Measurements from ENCODE around the gene SLC25A21.

The SLC25A21 gene

DNA sequence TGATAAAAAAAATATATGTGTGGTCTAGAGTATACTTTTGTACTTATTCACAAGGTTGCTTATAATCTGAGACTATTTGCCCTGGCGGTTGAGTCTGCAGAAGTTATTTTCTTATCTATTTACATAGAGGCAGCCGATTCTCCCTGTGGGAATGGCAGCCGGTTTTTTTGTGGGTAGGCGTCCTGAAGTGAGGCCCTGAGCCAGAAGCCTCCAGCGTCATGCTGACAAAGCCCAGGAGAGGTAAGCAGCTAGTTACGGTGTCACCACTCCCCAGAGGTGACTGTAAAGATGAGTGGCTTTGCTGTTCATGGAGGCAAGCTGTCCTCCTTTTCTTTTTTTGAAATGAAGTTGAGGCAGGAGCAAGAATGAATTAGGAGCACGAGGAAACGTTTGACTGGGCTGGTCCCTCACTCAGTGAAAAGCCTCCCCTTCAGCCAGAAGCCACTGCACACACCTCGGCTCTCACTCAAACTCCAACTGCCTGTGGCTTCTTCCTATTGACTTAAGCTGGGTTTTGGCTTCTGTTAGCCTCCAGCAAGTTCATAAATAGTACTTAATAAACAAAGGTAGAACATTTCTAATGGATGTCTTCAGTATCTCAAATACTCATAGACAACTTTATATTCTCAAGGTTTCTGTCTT, 489.2 kb downstream of the SLC25A21 start:
- no peak for DNase-seq

- DNase-seq = no peak
Measured at GRCh38 chr14:36682338-36682737, 490.1 kb downstream of the SLC25A21 start.

- no peak for DNase-seq
Measured at GRCh38 chr14:36676236-36676635, 496.2 kb downstream of the SLC25A21 start.

- no peak for DNase-seq
Measured at GRCh38 chr14:36675581-36675980, 496.8 kb downstream of the SLC25A21 start.

DNA sequence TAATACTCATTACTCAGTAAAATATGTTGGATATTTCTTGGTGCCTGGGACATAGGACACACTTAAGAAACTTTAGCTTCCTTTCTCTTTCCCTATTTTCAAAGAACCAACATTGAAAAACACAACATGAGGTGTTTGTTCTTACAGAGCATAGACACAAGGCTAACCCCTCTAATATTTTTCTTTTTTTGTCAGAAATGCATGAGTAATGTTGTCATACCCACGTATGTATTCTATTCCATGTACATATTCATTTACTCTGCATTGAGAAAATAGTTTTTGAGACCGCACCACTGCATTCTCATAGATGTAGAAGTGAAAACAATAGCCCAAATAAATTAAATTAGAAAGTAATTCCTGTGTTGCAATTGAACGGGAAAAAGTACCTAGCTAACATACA, 497.7 kb downstream of the SLC25A21 start:
- DNase-seq = no peak

DNA sequence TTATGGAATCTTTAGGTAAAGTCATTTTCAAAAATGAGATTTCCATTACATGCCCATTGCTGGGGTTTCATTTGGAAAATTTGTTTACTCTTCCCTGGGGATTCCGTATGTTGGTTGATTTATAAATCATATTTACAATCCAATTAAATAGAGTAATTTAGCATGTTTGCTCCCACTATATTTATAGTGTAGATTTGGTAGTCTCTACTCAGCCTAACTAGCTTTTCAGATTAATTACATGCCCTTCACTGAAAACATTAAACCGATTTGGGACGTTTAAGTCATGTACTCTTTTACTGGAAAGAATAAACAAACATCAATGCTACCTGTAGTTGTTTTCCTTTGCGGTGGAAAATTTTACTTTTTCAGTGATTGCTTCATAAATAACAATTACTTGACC, 500.3 kb downstream of the SLC25A21 start:
- DNase-seq = no peak

DNA sequence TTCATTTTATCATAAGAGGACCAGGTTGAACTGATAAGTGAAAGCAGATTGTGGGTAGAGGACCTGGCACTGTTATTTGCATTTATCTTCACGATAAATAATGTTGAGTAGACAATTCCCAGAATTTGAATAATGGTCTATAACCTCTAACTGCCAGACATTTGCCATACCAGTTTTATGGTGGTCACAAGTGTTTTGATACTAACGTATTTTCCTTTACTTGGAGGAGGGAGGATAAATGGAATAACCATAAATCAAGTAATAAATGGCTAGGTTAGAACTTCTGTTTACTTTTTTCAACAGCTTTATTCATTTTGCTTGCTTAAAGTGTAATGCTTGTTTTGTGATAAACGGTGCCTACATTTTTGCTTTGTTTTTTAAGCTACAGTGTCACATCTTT, 501.3 kb downstream of the SLC25A21 start:
- no peak for DNase-seq

GRCh38 chr14:36667679-36668078, 504.7 kb downstream of the SLC25A21 start:
- no peak for DNase-seq

GRCh38 chr14:36666416-36667206, 505.8 kb downstream of the SLC25A21 start:
- no peak for DNase-seq

DNA sequence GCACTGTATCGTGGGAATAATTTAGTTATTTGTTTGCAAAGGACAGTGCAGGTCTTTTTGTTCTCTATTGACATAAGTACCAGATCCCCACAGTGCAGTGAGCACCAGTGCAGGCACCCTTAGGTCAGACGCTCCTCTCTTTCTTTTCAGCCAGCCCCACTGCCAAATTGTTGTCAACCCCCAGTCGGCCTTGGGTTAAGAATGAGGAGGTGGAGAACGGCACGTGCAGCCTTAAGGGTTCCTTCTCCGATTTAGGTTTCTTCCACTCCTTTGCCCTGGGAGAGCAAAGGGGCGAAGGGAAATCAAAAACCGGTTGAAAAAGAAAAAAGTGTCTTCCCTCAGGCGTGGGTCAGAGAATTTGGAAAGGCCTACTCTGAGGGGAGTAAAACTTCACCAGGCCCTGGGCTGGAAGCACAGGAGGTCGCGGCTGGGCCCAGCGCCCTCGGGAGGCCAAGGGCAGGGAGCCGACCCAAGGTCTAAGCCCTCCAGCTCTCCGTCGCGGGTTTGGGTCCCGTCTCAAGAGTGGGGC, 506.5 kb downstream of the SLC25A21 start:
- no peak for DNase-seq

GRCh38 chr14:36664322-36665193, 507.8 kb downstream of the SLC25A21 start:
- no peak for DNase-seq

DNA sequence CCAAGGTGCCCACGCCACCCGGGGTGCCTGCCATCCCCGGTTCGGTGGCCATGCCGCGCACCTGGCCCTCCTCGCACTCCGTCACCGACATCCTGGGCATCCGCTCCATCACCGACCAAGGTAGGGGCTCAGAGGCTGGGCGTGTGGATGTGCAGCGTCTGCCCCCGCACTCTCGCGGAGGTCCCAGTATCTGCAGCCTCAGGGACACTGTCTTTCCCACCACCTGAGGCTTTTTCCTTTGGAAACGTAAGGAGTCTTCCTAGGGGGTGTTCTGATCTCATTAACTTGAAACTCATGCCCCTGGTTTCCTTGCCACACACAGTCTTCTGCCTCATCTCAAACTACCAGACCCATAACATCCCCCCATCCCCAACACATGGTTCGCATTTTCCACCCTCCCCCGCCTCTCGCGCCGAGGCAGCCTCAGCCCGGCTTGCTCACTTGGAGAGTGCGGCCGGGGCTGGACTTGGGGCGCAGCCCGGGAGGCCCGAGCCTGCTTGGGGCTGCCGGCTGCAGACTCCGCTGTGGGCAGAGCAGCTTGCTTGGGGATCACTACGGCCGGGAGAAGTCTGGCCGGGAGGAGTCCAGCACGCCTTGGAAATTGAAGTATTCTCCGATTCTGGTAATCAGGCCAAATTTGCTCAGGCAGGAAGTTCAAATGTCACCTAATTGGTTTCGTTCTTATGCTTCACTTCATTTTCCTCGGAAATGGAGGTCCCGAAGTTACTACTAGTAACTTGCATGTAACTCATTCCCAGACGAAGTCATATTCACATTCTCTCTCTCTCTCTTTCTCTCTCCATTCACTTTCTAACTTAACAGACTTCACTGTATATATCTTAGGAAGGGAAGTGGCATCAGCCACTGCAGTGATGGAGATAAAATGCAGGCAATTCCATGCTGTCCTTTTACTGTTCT, 508.7 kb downstream of the SLC25A21 start:
- DNase-seq = no peak

GRCh38 chr14:36662543-36663403, 509.6 kb downstream of the SLC25A21 start:
- no peak for DNase-seq

DNA sequence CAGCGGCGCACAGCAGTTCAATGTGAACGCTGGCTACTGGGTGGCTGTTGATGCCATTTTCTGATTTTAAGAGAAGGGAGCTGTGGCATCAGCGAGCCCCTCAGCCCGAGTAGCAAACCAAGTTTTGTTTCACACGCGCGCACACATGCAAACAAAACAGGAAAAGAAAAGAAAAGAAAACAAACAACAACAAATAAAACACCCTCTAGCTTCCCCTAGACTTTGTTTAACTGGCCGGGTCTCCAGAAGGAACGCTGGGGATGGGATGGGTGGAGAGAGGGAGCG, 510.2 kb downstream of the SLC25A21 start:
- no peak for DNase-seq

DNA sequence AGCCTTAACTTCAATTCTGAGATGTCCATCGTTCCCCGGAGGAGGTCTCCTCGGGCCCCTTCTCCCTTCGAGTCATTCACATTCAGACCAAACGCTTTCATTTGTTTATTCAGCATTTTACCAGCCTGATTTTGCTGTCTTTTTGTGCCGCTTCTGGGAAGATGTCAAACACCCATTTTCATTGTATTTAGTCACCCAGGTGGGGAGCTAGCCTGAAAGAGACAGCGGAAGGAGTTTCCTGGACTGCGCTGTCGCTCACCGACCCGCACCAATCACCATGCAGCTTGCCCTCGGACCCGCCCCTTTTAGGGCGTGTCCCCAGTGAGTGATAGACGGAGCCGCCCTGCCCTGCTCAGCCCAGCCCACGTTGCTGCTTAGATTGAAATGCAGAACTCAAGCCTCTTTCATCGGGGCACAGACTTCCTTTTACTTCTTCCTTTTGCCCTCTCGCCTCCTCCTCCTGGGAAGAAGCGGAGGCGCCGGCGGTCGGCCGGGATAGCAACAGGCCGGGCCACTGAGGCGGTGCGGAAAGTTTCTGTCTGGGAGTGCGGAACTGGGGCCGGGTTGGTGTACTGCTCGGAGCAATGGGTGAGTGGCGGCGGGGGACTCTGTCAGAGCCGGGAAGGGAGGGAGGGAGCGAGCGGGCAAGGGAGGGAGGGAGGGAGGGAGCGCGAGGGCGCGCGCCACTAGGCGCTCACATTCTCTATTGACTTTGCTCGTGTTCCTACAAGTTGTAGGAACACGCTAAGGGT, 510.7 kb downstream of the SLC25A21 start, which contains the start of gene PAX9:
TSS of gene PAX9 (plus strand) at position 355 of the 752 bp plus-strand sequence. CDS start at position 585, 230 bp downstream.
- DNase-seq = no peak

DNA sequence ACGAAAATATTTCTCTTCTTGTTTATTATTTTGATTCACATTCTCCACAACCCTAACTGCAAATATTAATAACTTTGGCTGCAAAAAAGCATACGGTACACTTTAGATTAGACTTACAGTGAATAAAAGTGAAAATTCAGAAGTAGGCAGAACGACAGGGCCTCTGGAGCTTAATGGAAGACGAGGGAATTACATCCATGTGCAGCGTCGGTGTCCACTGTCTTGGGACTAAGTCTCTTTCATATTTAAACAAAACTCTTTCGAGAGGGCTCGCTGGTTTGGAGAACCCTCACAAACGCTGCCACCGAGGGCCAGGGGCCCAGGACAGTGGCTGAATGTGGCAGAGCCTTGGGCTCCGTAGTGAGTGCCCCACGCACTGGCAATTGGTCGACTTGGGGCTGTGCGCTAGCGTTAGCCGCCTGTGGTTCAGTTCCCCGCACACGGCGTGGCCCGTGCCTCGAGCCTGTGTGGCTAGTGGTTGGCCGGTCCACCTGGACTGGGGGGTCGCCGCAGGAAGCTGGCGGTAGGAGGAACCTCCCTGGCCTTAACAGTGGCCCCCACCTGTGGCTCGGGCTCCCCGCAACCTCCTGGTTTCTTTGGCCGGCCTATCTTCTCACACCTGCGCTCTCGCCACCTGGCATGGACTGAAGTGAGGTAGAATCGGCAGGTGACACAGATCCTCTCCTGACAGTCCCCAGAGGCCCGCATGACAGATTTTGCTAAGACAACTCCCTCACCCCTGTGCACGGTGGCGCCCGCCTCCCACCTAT, 511.5 kb downstream of the SLC25A21 start:
- DNase-seq = no peak

DNA sequence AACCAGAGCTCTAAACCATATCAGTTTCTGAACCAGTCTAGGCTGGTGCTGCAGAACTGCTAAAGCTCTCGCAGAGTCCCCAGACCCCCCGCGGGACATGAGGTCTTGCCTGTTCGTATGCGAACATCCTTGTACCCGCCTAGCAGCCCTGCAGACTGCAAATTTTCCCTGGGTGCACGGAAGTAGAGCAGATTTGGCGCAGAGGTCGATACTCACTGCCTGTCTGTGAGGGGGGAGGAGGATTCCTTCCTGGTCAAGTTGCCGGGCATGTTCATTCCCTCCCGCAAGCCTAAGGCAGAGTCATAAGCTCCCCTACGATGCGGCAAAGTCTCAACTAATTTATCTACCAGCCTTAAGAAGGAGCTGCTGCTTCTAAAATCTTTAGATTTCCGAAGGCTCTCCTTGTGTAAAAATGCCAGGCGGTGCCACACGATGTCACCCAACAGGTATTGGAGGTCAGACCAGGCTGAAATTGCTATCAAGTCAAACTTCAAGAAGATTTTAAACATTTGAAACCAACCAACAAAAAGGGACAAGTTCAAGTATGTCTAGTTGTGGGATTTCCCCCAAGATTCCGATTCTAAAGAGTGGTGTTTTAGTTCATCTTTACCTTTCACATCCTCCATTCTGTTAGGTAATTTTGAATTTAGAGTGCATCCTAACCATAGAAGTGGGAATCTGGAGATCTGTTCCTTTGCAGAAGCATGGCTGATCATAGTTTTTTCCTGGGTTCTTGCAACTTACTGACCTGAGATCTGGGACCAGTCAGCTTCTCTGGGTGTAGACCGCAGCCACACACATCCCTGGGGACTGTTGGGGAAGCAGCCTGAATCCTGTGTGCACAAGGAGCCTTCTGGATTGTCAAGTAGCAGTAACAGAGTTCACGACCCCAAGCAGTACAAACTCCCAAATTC, 512.3 kb downstream of the SLC25A21 start:
- no peak for DNase-seq

GRCh38 chr14:36659010-36659821, 513.2 kb downstream of the SLC25A21 start:
- no peak for DNase-seq

All from activated CD4-positive, alpha-beta T cell treated with anti-CD3 and anti-CD28 coated beads for 1 hour (primary cell).